ENCODE results near the gene ST13. TPM values are rescaled to one million over a fixed set of nuclear protein-coding genes. Genes with fewer than 3 reads are reported as not detected.
"Not testable (repeated sequence)": the region's sequence is repeated elsewhere in the genome, so short reads cannot be mapped to it uniquely, and the experiment has no call there.

ST13 gene
- 231 and 243 TPM in 2 replicates for polyA plus RNA-seq (2014; cell fraction: cytosol; rRNA removed)
- 85.8 and 98.3 TPM in 2 replicates for polyA plus RNA-seq (2014; cell fraction: nucleus; rRNA removed)

- peak; percentile 98 for DNase-seq (ENCODE audit: low spot score)
These were observed at the start of gene ST13, which contains the start of gene XPNPEP3 for GRCh38 chr22:40856513-40857308. ST13 (minus strand) TSS chr22:40856639; CDS start chr22:40856540, 99 bp downstream. XPNPEP3 (plus strand) TSS chr22:40857148; CDS start chr22:40857182, 34 bp downstream.

- no peak for DNase-seq (ENCODE audit: low spot score)
These were observed 47.7 kb upstream of the ST13 start for GRCh38 chr22:40904101-40904500.

- peak; percentile 23 for DNase-seq (ENCODE audit: low spot score)
These were observed 42.5 kb upstream of the ST13 start for GRCh38 chr22:40898850-40899357.

- no peak for DNase-seq (ENCODE audit: low spot score)
These were observed 38.0 kb upstream of the ST13 start for GRCh38 chr22:40894417-40894816.

- no peak for DNase-seq (ENCODE audit: low spot score)
These were observed 34.4 kb upstream of the ST13 start for GRCh38 chr22:40890881-40891280.

GRCh38 chr22:40889116-40889515 is 32.7 kb upstream of the ST13 start:
- DNase-seq (ENCODE audit: low spot score), result no peak

GRCh38 chr22:40878922-40879321 is 22.5 kb upstream of the ST13 start:
- no peak for DNase-seq (ENCODE audit: low spot score)

- DNase-seq (ENCODE audit: low spot score), result no peak
These were observed 21.0 kb upstream of the ST13 start for GRCh38 chr22:40877488-40877887.

GRCh38 chr22:40876907-40877306 is 20.5 kb upstream of the ST13 start:
- DNase-seq (ENCODE audit: low spot score), result no peak

- DNase-seq (ENCODE audit: low spot score), result no peak
These were observed 18.7 kb upstream of the ST13 start for GRCh38 chr22:40875111-40875510.

GRCh38 chr22:40874016-40874415 is 17.6 kb upstream of the ST13 start:
- no peak for DNase-seq (ENCODE audit: low spot score)

GRCh38 chr22:40868379-40868778 is 11.9 kb upstream of the ST13 start:
- DNase-seq (ENCODE audit: low spot score), result not testable (repeated sequence)

- no peak for DNase-seq (ENCODE audit: low spot score)
These were observed 10.7 kb upstream of the ST13 start for GRCh38 chr22:40867109-40867508.

GRCh38 chr22:40862537-40862936 is 6.1 kb upstream of the ST13 start:
- no peak for DNase-seq (ENCODE audit: low spot score)

GRCh38 chr22:40862013-40862412 is 5.6 kb upstream of the ST13 start, which contains the start of gene DNAJB7:
DNAJB7 (minus strand) TSS chr22:40862113; CDS start chr22:40861994, 119 bp downstream.
- DNase-seq (ENCODE audit: low spot score), result no peak

- no peak for DNase-seq (ENCODE audit: low spot score)
These were observed 943 bp upstream of the ST13 start for GRCh38 chr22:40857309-40857855.

GRCh38 chr22:40855979-40856512 is 393 bp downstream of the ST13 start:
- peak; percentile 46 for DNase-seq (ENCODE audit: low spot score)

GRCh38 chr22:40855071-40855978 is 1.1 kb downstream of the ST13 start:
- DNase-seq (ENCODE audit: low spot score), result no peak

- no peak for DNase-seq (ENCODE audit: low spot score)
These were observed 2.5 kb downstream of the ST13 start for GRCh38 chr22:40853961-40854360.

- no peak for DNase-seq (ENCODE audit: low spot score)
These were observed 3.1 kb downstream of the ST13 start for GRCh38 chr22:40853333-40853732.

- DNase-seq (ENCODE audit: low spot score), result not testable (repeated sequence)
These were observed 10.6 kb downstream of the ST13 start for GRCh38 chr22:40845816-40846215.
